HCEC 1CT (cell line): ENCODE results near the gene SPON1.
"Not testable (repeated sequence)": the region's sequence is repeated elsewhere in the genome, so short reads cannot be mapped to it uniquely, and the experiment has no call there.

ENCODE experiments used
- DNase-seq: peaks from one replicate; pipeline ENCODE4 v3.0.0-alpha.2; 2017

The SPON1 gene

GRCh38 chr11:14090631-14091030 lies 128.1 kb downstream of the SPON1 start:
- DNase-seq: not testable (repeated sequence)

DNA sequence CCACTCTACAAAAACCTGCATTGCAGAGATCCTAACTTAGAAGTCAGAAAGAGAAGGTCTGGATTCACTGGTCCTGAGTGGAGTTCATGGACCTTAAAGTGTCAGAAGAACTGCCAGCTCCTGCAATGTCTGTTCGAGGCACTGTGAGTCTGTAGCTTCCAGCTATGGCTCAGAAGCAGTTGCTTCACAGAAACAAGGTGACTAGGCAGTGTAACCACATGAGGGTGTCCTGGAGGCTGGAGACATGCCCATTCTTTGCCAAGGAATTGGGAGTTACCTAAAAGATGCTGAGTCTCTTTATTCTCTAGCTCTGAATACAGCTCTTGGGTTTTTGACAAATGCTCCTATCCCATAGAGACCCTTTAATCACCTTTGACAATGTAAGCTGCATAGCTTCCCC lies 130.5 kb downstream of the SPON1 start:
- no peak for DNase-seq

GRCh38 chr11:14094481-14095037 lies 132.0 kb downstream of the SPON1 start:
- no peak for DNase-seq

- DNase-seq: no peak
Measured at GRCh38 chr11:14095882-14096281, 133.4 kb downstream of the SPON1 start.

GRCh38 chr11:14096606-14097005 lies 134.1 kb downstream of the SPON1 start:
- no peak for DNase-seq

- no peak for DNase-seq
Measured at GRCh38 chr11:14101388-14101787, 138.9 kb downstream of the SPON1 start.

GRCh38 chr11:14102766-14103165 lies 140.2 kb downstream of the SPON1 start:
- no peak for DNase-seq

GRCh38 chr11:14105446-14105845 lies 142.9 kb downstream of the SPON1 start:
- DNase-seq: no peak

DNA sequence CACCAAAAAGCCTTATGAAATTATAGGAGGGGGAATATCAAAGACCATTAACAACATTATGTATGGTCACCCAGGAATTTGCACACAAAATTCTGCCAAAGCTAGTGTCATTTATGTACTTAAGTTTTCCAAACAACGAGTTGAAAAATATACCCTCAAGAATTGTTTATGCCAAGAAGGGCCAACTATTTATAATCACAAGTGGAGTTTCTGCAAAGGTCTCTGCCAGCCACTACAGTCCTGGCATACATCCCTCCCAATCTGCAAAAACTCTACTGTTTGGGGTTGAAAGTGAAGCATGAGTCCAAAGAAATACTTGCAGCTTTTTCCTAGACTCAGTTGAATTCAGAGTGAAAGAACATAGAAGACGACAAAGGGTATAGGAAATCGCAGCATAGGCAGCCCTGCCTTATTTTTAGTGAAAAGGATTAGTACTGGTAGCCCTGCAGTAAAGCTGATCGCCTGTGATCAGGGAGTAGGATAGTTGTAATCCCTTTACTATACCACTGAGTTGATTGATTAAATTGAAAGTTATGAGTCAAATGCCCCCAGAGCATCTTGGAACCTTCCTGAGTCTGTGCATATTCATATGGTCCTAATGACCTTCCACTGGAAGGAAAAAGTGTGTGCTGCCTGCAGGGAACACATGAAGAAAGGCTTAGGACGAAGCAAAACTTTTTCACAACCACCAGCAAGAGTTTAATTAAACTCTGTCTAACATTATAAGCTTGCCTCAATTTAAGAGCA lies 144.0 kb downstream of the SPON1 start:
- no peak for DNase-seq

DNA sequence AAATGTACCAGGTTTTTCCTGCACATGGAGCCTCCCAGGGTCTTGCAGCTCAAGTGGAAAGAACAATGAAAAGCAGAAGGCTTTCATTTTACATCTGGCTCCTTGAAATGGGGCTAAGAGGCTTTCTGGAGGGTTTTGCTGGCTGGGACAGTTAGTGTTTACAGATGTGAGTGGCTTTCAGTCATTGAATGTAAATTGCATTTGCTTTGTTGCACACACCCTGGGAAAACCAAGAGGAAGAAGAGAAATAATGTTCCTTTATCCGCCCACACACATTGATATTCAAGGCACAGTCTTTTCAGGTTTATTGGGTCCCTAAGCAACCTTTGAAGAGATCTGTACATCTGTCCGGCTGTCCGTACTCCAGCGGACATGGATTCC lies 144.5 kb downstream of the SPON1 start:
- DNase-seq: no peak

DNA sequence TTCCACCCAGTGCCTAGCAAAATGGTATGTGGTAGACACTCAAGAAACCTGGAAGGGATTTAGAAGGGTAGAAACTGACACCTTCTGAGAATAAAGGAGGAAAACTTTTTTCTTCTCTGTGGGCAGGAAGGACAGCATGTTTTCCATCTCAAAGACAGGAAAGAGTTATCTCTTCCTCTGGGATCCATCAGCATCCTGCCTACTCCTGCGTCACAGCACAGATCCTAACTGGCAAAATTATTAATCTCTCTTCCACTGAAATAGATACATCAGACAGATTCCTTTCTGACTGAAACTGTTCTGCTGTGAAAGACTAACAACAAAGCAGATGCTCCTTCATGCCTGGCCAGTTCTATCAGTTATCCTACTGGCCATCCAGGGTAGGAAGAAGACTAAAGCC lies 147.2 kb downstream of the SPON1 start:
- no peak for DNase-seq

DNA sequence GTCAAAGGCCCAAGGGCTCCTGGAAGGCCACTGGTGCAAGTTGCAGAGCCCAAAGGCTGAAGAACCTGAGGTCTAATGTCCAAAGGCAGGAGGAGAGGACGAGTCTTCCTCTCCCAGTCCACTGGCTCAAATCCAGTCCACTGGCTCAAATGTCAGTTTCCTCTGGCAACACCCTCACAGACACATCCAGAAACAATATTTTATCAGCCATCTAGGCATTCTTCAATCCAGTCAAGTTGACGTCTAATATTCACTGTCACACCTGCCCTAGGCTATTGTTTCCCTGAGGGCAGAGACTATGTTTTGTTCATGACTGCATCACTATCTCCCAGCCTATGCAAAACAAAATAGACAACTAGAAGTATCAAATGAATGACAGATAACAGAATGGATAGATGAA lies 148.1 kb downstream of the SPON1 start:
- DNase-seq: no peak

DNA sequence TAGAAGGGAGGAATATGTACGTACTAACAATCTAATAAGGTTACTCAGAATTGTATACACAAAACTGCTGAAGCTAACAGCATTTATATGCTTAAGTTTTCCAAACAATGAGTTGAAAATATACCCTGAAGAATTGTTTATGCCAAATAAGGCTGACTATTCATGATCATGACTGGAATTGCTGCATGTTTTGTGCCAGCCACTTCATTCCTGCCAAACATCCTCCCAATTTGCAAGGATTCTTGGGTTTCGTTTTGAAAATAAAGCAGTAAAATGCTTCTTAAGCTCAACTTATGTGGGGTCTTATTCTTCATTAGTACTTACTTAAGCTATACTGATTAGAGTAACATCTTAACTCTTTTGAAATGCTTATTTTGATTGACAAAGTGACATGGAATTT lies 149.0 kb downstream of the SPON1 start:
- no peak for DNase-seq

DNA sequence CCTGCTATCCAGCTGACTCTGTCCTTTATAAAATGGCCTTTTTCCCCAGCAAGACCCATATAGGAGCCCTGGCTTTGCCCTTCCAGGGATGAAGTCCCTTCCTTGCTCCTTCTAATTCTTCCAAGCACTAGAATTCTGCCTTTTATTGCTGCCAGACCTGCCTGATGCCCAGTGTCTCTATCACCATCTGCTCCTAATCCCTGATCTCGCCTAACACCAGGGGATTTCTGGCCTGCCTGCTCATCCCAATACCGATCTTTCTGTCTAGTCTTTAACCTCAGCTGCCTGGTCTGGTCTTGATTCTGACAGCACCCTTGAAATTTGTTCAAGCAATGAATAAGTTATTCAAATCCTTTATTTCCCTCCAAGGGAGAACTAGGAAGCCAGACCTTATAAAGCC lies 150.2 kb downstream of the SPON1 start:
- DNase-seq: no peak

DNA sequence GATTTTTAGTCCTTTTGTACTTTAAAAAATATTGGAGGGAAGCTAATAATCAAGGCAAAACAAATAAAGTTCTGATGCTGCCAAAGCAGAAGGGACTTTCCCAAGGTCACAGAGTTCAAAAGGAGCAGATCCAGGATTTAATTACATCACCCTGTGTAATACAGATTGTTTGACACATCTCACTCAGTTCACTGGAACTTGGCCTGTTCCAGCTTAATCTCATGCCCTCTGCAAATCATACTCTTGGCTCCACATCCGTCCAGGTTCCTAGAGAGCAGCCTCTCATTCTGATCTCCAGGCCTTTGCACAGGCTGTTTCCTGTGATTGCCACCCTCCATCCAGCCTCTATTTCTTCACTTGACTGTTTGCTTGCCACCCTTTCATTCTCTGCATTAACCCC lies 151.7 kb downstream of the SPON1 start:
- no peak for DNase-seq

DNA sequence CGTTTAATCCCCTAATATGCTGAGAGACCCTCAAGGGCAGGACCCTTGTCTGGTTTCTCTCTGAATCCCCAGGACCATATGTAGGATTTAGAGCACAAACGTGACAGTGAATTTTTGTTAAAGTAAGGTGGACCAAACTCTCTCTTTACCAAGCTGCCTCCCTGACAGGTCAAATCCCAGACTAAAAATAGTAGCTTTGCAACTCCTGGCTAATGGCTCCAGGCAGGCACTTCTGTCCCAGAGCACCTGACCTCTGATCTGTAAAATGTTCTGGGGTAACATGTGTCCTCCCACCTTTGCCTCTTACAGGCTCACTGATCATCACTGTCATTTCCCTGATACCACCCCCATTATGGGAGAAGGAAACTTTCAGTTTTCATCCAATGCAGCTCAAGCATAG lies 152.3 kb downstream of the SPON1 start:
- DNase-seq: no peak

GRCh38 chr11:14117632-14118031 lies 155.1 kb downstream of the SPON1 start:
- DNase-seq: no peak

GRCh38 chr11:14118072-14118471 lies 155.5 kb downstream of the SPON1 start:
- DNase-seq: no peak

DNA sequence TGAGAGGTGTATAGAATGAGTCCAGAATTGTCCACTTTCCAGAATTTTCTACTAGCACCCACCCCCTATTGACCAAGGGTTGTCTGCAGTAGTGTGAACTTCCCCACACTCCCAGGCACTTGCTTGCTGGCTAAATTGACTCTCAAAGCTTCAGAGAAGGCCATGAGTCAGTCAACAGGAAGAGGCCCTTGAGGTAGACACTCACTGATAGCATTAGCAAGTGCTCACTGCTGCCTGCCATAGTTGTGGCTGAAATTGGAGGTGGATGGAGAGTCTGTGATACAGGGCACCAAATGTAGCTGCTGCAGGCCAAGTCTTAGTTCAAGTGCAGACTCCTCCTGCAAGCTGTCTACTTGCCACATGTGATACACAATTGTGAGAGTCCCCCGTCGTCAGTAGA lies 156.8 kb downstream of the SPON1 start:
- no peak for DNase-seq

DNA sequence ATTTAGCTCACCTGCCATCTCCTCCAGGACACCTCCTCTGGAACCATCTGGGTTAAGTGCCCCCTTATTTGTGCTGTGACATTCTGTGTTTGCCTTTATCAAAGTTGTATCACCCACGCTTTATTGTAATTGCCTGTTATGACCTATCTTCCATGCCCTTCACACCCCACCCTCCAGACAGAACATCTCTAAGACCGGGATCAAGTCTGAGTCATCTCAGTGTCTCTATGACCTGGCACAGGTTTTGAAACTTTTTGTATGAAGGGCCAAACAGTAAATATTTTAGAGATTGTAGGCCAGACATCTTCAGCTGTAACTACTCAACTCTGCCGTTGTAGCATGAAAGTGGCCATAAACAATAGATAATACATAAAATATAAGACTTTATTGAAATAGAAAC lies 161.8 kb downstream of the SPON1 start:
- no peak for DNase-seq

DNA sequence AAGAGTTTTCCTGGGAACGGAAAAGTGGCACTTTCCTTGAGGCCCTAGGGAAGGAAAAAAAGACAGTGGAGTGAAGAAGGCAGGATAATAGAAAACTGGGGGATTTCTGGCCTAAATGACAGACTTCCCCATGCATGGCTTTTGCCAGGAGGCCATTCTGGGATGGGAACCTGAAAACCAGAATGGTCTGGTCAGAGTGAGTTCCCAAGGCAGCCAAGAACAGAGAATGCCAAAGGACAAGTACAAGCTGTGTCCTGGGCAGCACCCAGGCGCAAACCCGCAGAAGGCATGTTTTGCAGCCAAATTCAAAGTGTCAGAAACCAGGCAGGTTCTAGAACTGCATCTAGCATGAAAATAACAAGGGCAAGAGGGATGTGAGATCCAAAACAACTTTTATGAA lies 162.4 kb downstream of the SPON1 start:
- DNase-seq: no peak

- DNase-seq: no peak
Measured at GRCh38 chr11:14125529-14125928, 163.0 kb downstream of the SPON1 start.

- no peak for DNase-seq
Measured at GRCh38 chr11:14127679-14128078, 165.2 kb downstream of the SPON1 start.

GRCh38 chr11:14132312-14132711 lies 169.8 kb downstream of the SPON1 start:
- no peak for DNase-seq

GRCh38 chr11:14133381-14133780 lies 170.9 kb downstream of the SPON1 start:
- DNase-seq: no peak
